ENCODE results near the gene CENPL.
"Not testable (repeated sequence)": the region's sequence is repeated elsewhere in the genome, so short reads cannot be mapped to it uniquely, and the experiment has no call there.

The CENPL gene

GRCh38 chr1:173768206-173768605 is 56.5 kb downstream of the CENPL start:
- DNase-seq (ENCODE audit: low spot score) = no peak
- no peak overlapping the region for H3K9ac ChIP-seq (ENCODE audit: low read depth, low read length, poor library complexity)
- H3K79me1 ChIP-seq (ENCODE audit: low read depth, low read length) = no peaks in the 10 kb centered on the region
- no peak overlapping the region for H2BK15ac ChIP-seq (ENCODE audit: low read length)
- H3K4me2 ChIP-seq (ENCODE audit: insufficient read depth, low read length, poor library complexity, severe bottlenecking) = no peak overlapping the region
- no peak overlapping the region for H2BK12ac ChIP-seq (ENCODE audit: low read length)
- H4K8ac ChIP-seq (ENCODE audit: low read depth, low read length) = no peak overlapping the region
- H3K36me3 ChIP-seq (replicated peaks in 1 of 2; ENCODE audit: control insufficient read depth in 2 of 2, insufficient read depth in 2 of 2, low read length in 2 of 2) = peaks cover 2 to 31% of the 10 kb centered on the region in 2 donors
- H2AFZ ChIP-seq (ENCODE audit: low read length) = no peak overlapping the region
- H2BK5ac ChIP-seq (ENCODE audit: low read length) = no peak overlapping the region
- H2BK120ac ChIP-seq (ENCODE audit: low read depth, low read length) = no peak overlapping the region
- no peak overlapping the region for H3K14ac ChIP-seq (ENCODE audit: low read length)
- no peak overlapping the region for H2AK5ac ChIP-seq (ENCODE audit: low read depth, low read length)
- no peak overlapping the region for H4K91ac ChIP-seq (ENCODE audit: low read depth, low read length, poor library complexity)
- no peak overlapping the region for H3K18ac ChIP-seq (ENCODE audit: low read length)
- H3K4ac ChIP-seq (ENCODE audit: low read length) = no peak overlapping the region
- peaks cover under 1 to 1% of the 10 kb centered on the region in 2 donors for H3K9me3 ChIP-seq (replicated peaks in 1 of 2; ENCODE audit: control insufficient read depth in 2 of 2, insufficient read depth in 1 of 2, low read depth in 1 of 2, low read length in 2 of 2)
- no CpG with 5 or more reads among the region's 2 CpGs for WGBS, 2 donors (ENCODE audit: extremely low coverage in 2 of 2, insufficient read length in 2 of 2, insufficient replicate concordance in 1 of 2)
- no peaks in the 10 kb centered on the region for H3K4me1 ChIP-seq (ENCODE audit: control insufficient read depth in 2 of 2, insufficient read depth in 1 of 2, low read depth in 1 of 2, low read length in 2 of 2)
- H3K27ac ChIP-seq (replicated peaks; ENCODE audit: low read length) = no peak overlapping the region
- H3K4me3 ChIP-seq (ENCODE audit: low read length in 2 of 2) = no peak overlapping the region
- H3K27me3 ChIP-seq (ENCODE audit: control insufficient read depth in 3 of 3, insufficient read depth in 3 of 3, low read depth in 1 of 3, low read length in 3 of 3) = no peaks in the 10 kb centered on the region
- no peak overlapping the region for H3K23ac ChIP-seq (ENCODE audit: low read depth, low read length, poor library complexity)

- not testable (repeated sequence) for H2BK5ac ChIP-seq (ENCODE audit: low read length); H3K9me3 ChIP-seq (replicated peaks in 1 of 2; ENCODE audit: control insufficient read depth in 2 of 2, insufficient read depth in 1 of 2, low read depth in 1 of 2, low read length in 2 of 2); H2BK120ac ChIP-seq (ENCODE audit: low read depth, low read length); H3K79me1 ChIP-seq (ENCODE audit: low read depth, low read length); H3K4me3 ChIP-seq (ENCODE audit: low read length in 2 of 2); H2AK5ac ChIP-seq (ENCODE audit: low read depth, low read length); DNase-seq (ENCODE audit: low spot score); H3K23ac ChIP-seq (ENCODE audit: low read depth, low read length, poor library complexity); H4K91ac ChIP-seq (ENCODE audit: low read depth, low read length, poor library complexity); H2BK12ac ChIP-seq (ENCODE audit: low read length); H3K9ac ChIP-seq (ENCODE audit: low read depth, low read length, poor library complexity); H4K8ac ChIP-seq (ENCODE audit: low read depth, low read length); H3K27ac ChIP-seq (replicated peaks; ENCODE audit: low read length); H3K27me3 ChIP-seq (ENCODE audit: control insufficient read depth in 3 of 3, insufficient read depth in 3 of 3, low read depth in 1 of 3, low read length in 3 of 3); H3K4me1 ChIP-seq (ENCODE audit: control insufficient read depth in 2 of 2, insufficient read depth in 1 of 2, low read depth in 1 of 2, low read length in 2 of 2); H3K4me2 ChIP-seq (ENCODE audit: insufficient read depth, low read length, poor library complexity, severe bottlenecking); H3K4ac ChIP-seq (ENCODE audit: low read length); H3K14ac ChIP-seq (ENCODE audit: low read length); H3K18ac ChIP-seq (ENCODE audit: low read length); H2AFZ ChIP-seq (ENCODE audit: low read length); H2BK15ac ChIP-seq (ENCODE audit: low read length)
- H3K36me3 ChIP-seq (replicated peaks in 1 of 2; ENCODE audit: control insufficient read depth in 2 of 2, insufficient read depth in 2 of 2, low read length in 2 of 2) = peaks cover 5 to 42% of the 10 kb centered on the region in 2 donors
- WGBS, 2 donors (ENCODE audit: extremely low coverage in 2 of 2, insufficient read length in 2 of 2, insufficient replicate concordance in 1 of 2) = no CpG with 5 or more reads among the region's 6 CpGs
These were observed 60.4 kb downstream of the CENPL start for GRCh38 chr1:173764331-173764730.

- Histone ChIP-seq H3K36me3 (replicated peaks in 1 of 2; ENCODE audit: control insufficient read depth in 2 of 2, insufficient read depth in 2 of 2, low read length in 2 of 2) (peaks cover 18 to 59% of the 10 kb centered on the region in 2 donors), H3K27me3 (ENCODE audit: control insufficient read depth in 3 of 3, insufficient read depth in 3 of 3, low read depth in 1 of 3, low read length in 3 of 3) (no peaks in the 10 kb centered on the region), H4K8ac (ENCODE audit: low read depth, low read length) (no peak overlapping the region), H2AK5ac (ENCODE audit: low read depth, low read length) (no peak overlapping the region), H2BK120ac (ENCODE audit: low read depth, low read length) (no peak overlapping the region), H3K23ac (ENCODE audit: low read depth, low read length, poor library complexity) (no peak overlapping the region), H3K9ac (ENCODE audit: low read depth, low read length, poor library complexity) (no peak overlapping the region), H2BK5ac (ENCODE audit: low read length) (no peak overlapping the region), H3K4me1 (ENCODE audit: control insufficient read depth in 2 of 2, insufficient read depth in 1 of 2, low read depth in 1 of 2, low read length in 2 of 2) (no peaks in the 10 kb centered on the region), H3K27ac (replicated peaks; ENCODE audit: low read length) (no peak overlapping the region), H3K4me2 (ENCODE audit: insufficient read depth, low read length, poor library complexity, severe bottlenecking) (no peak overlapping the region), H3K18ac (ENCODE audit: low read length) (no peak overlapping the region), H2BK15ac (ENCODE audit: low read length) (no peak overlapping the region), H2AFZ (ENCODE audit: low read length) (no peak overlapping the region), H3K4me3 (ENCODE audit: low read length in 2 of 2) (no peak overlapping the region), H3K79me1 (ENCODE audit: low read depth, low read length) (no peaks in the 10 kb centered on the region), H3K4ac (ENCODE audit: low read length) (no peak overlapping the region), H4K91ac (ENCODE audit: low read depth, low read length, poor library complexity) (no peak overlapping the region), H3K14ac (ENCODE audit: low read length) (no peak overlapping the region), H2BK12ac (ENCODE audit: low read length) (no peak overlapping the region), H3K9me3 (replicated peaks in 1 of 2; ENCODE audit: control insufficient read depth in 2 of 2, insufficient read depth in 1 of 2, low read depth in 1 of 2, low read length in 2 of 2) (peaks cover 0 to 7% of the 10 kb centered on the region in 2 donors)
- DNase-seq (ENCODE audit: low spot score) = no peak
- WGBS, 2 donors (ENCODE audit: extremely low coverage in 2 of 2, insufficient read length in 2 of 2, insufficient replicate concordance in 1 of 2) = no CpG with 5 or more reads among the region's 5 CpGs
These were observed 65.7 kb downstream of the CENPL start for GRCh38 chr1:173758980-173759379.

- no CpG with 5 or more reads among the region's 7 CpGs for WGBS, 2 donors (ENCODE audit: extremely low coverage in 2 of 2, insufficient read length in 2 of 2, insufficient replicate concordance in 1 of 2)
- Histone ChIP-seq H3K4me1 (ENCODE audit: control insufficient read depth in 2 of 2, insufficient read depth in 1 of 2, low read depth in 1 of 2, low read length in 2 of 2) (no peaks in the 10 kb centered on the region), H3K36me3 (replicated peaks in 1 of 2; ENCODE audit: control insufficient read depth in 2 of 2, insufficient read depth in 2 of 2, low read length in 2 of 2) (peaks cover 18 to 68% of the 10 kb centered on the region in 2 donors)
These were observed 66.6 kb downstream of the CENPL start for GRCh38 chr1:173758110-173758509.

More at GRCh38 chr1:173758110-173758509, 66.6 kb downstream of the CENPL start:
- Histone ChIP-seq H2AK5ac (ENCODE audit: low read depth, low read length) (no peak overlapping the region), H2BK120ac (ENCODE audit: low read depth, low read length) (no peak overlapping the region), H3K27ac (replicated peaks; ENCODE audit: low read length) (no peak overlapping the region), H3K4me3 (ENCODE audit: low read length in 2 of 2) (no peak overlapping the region), H2BK15ac (ENCODE audit: low read length) (no peak overlapping the region), H3K23ac (ENCODE audit: low read depth, low read length, poor library complexity) (no peak overlapping the region), H3K27me3 (ENCODE audit: control insufficient read depth in 3 of 3, insufficient read depth in 3 of 3, low read depth in 1 of 3, low read length in 3 of 3) (no peaks in the 10 kb centered on the region), H2AFZ (ENCODE audit: low read length) (no peak overlapping the region), H3K4me2 (ENCODE audit: insufficient read depth, low read length, poor library complexity, severe bottlenecking) (no peak overlapping the region), H3K4ac (ENCODE audit: low read length) (no peak overlapping the region), H3K9ac (ENCODE audit: low read depth, low read length, poor library complexity) (no peak overlapping the region), H4K8ac (ENCODE audit: low read depth, low read length) (no peak overlapping the region), H2BK5ac (ENCODE audit: low read length) (no peak overlapping the region), H3K14ac (ENCODE audit: low read length) (no peak overlapping the region), H3K79me1 (ENCODE audit: low read depth, low read length) (no peaks in the 10 kb centered on the region), H3K18ac (ENCODE audit: low read length) (no peak overlapping the region), H4K91ac (ENCODE audit: low read depth, low read length, poor library complexity) (no peak overlapping the region), H3K9me3 (replicated peaks in 1 of 2; ENCODE audit: control insufficient read depth in 2 of 2, insufficient read depth in 1 of 2, low read depth in 1 of 2, low read length in 2 of 2) (peaks cover 0 to 5% of the 10 kb centered on the region in 2 donors), H2BK12ac (ENCODE audit: low read length) (no peak overlapping the region)
- DNase-seq (ENCODE audit: low spot score) = no peak
